ENCODE data around the gene FILIP1L.

Gene FILIP1L

GRCh38 chr3:100006570-100007271 is 107.6 kb downstream of the FILIP1L start:
- DNase-seq: no peak

- no peak for DNase-seq
Measured at GRCh38 chr3:100005665-100006393, 108.5 kb downstream of the FILIP1L start.

GRCh38 chr3:100004931-100005330 is 109.4 kb downstream of the FILIP1L start:
- DNase-seq: no peak

GRCh38 chr3:100003609-100004503 is 110.4 kb downstream of the FILIP1L start:
- DNase-seq: peak; percentile 89 to 95

- no peak for DNase-seq
Measured at GRCh38 chr3:100002599-100003350, 111.5 kb downstream of the FILIP1L start.

- DNase-seq: peak in 1 of 2 experiments; percentile 11
Measured at GRCh38 chr3:100001526-100002270, 112.6 kb downstream of the FILIP1L start.

- no peak for DNase-seq
Measured at GRCh38 chr3:100001083-100001482, 113.2 kb downstream of the FILIP1L start.

- DNase-seq: no peak
Measured at GRCh38 chr3:99999536-99999935, 114.8 kb downstream of the FILIP1L start.

- no peak for DNase-seq
Measured at GRCh38 chr3:99997293-99997692, 117.0 kb downstream of the FILIP1L start.

- DNase-seq: no peak
Measured at GRCh38 chr3:99990179-99990578, 124.1 kb downstream of the FILIP1L start.

- DNase-seq: no peak
Measured at GRCh38 chr3:99984668-99985067, 129.6 kb downstream of the FILIP1L start.

- DNase-seq: no peak
Measured at GRCh38 chr3:99984139-99984538, 130.2 kb downstream of the FILIP1L start.

GRCh38 chr3:99982650-99983049 is 131.7 kb downstream of the FILIP1L start:
- no peak for DNase-seq

GRCh38 chr3:99981138-99981537 is 133.2 kb downstream of the FILIP1L start:
- DNase-seq: peak in 1 of 2 experiments; percentile 1

GRCh38 chr3:99980606-99981005 is 133.7 kb downstream of the FILIP1L start:
- no peak for DNase-seq

GRCh38 chr3:99978221-99978620 is 136.1 kb downstream of the FILIP1L start:
- no peak for DNase-seq

- no peak for DNase-seq
Measured at GRCh38 chr3:99976584-99976983, 137.7 kb downstream of the FILIP1L start.

- no peak for DNase-seq
Measured at GRCh38 chr3:99974989-99975388, 139.3 kb downstream of the FILIP1L start.

- DNase-seq: no peak
Measured at GRCh38 chr3:99972380-99973104, 141.8 kb downstream of the FILIP1L start.

GRCh38 chr3:99971761-99972160 is 142.5 kb downstream of the FILIP1L start:
- no peak for DNase-seq

- no peak for DNase-seq
Measured at GRCh38 chr3:99970198-99970597, 144.1 kb downstream of the FILIP1L start.

Measured in NCI-H526 (cell line).